B cell (primary cell): ENCODE data around the gene CYP8B1. TPM values are rescaled to one million over a fixed set of nuclear protein-coding genes. Genes with fewer than 3 reads are reported as not detected.

Source experiments
- ATAC-seq: fragments of 200-7000 bp; cut with Tn5 transposase; one replicate; pipeline ENCODE4 v1.10.0; 2021; ENCODE audit warnings: low read depth, mild to moderate bottlenecking, moderate number of reproducible peaks, moderate library complexity
- CTCF ChIA-PET: fragments of 350-600 bp; sonication (Branson Sonifier 250); formaldehyde crosslinking; loops from one replicate; lab custom pipeline; 2021; ENCODE audit warnings: antibody characterized with exemption, inconsistent platforms; lab: Charles Lee
- POLR2A ChIA-PET: fragments of 350-600 bp; sonication (Branson Sonifier 250); formaldehyde crosslinking; loops from one replicate; lab custom pipeline; 2021; ENCODE audit warnings: antibody characterized with exemption; lab: Charles Lee
- DNase-seq: peaks from one replicate; pipeline ENCODE4 v3.0.0; 2013
- H2AFZ ChIP-seq: 2 replicates; pipeline ENCODE4 v1.6.1; 2012; ENCODE audit warnings: mild to moderate bottlenecking, low read depth, low read length; ENCODE audit not compliant: insufficient read depth, poor library complexity, severe bottlenecking
- H3K27ac ChIP-seq, 2 donors: 1 replicate in 1 of 2; 2 replicates in 1 of 2; pipeline ENCODE4 v1.5.1; 2012 to 2013; ENCODE audit warnings: low read length in 2 of 2, mild to moderate bottlenecking in 2 of 2, moderate library complexity in 1 of 2
- H3K27me3 ChIP-seq, 4 experiments: fragments of 200-600 bp in 1 of 4; sonication (generic) in 1 of 4; replicated peaks in 1 of 4; 1 replicate in 2 of 4; 2 replicates in 2 of 4; pipeline versions ENCODE4 v1.6.1 to v1.7.0; 2013 to 2016; ENCODE audit warnings: low read length in 3 of 4, mild to moderate bottlenecking in 2 of 4, mixed read lengths in 1 of 4, moderate library complexity in 1 of 4; ENCODE audit not compliant: insufficient read depth in 4 of 4, control insufficient read depth in 3 of 4; ENCODE audit errors: control extremely low read depth in 1 of 4
- H3K36me3 ChIP-seq, 2 experiments: replicated peaks in 1 of 2; 1 replicate in 1 of 2; 2 replicates in 1 of 2; pipeline versions ENCODE4 v1.6.1 to v1.7.1; 2013; ENCODE audit warnings: low read length in 1 of 2; ENCODE audit not compliant: insufficient read depth in 2 of 2, control insufficient read depth in 1 of 2; ENCODE audit errors: control extremely low read depth in 1 of 2, extremely low read depth in 1 of 2
- H3K4me1 ChIP-seq, 2 donors: fragments of 200-600 bp in 1 of 2; sonication (generic) in 1 of 2; 1 replicate in 1 of 2; 2 replicates in 1 of 2; pipeline versions ENCODE4 v1.5.1 to v1.6.1; 2013 to 2017; ENCODE audit warnings: low read length in 2 of 2; ENCODE audit not compliant: control insufficient read depth in 2 of 2, insufficient read depth in 2 of 2
- H3K4me2 ChIP-seq: replicated peaks from 2 replicates; pipeline ENCODE3; 2012; ENCODE audit warnings: mild to moderate bottlenecking, low read depth, low read length; ENCODE audit not compliant: poor library complexity, severe bottlenecking
- H3K4me3 ChIP-seq, 5 experiments: fragments of 200-600 bp in 1 of 5; sonication (generic) in 1 of 5; 1 replicate in 3 of 5; 2 replicates in 2 of 5; pipeline versions ENCODE4 v1.5.1 to v1.7.0; 2011 to 2016; ENCODE audit warnings: low read length in 4 of 5, mild to moderate bottlenecking in 4 of 5, low read depth in 2 of 5, control low read depth in 1 of 5, moderate library complexity in 1 of 5; ENCODE audit not compliant: insufficient read depth in 1 of 5; ENCODE audit errors: control extremely low read depth in 1 of 5, extremely low read depth in 1 of 5
- H3K79me2 ChIP-seq: fragments of 200-600 bp; sonication (generic); one replicate; pipeline ENCODE4 v1.6.0; 2016; ENCODE audit warnings: low read length; ENCODE audit not compliant: control insufficient read depth, insufficient read depth
- H3K9ac ChIP-seq: fragments of 200-600 bp; sonication (generic); 2 replicates; pipeline ENCODE4 v1.6.1; 2017; ENCODE audit warnings: mild to moderate bottlenecking, low read length, moderate library complexity
- H3K9me3 ChIP-seq, 3 donors: one replicate each; pipeline versions ENCODE4 v1.6.1 to v1.7.1; 2013; ENCODE audit warnings: low read length in 2 of 3; ENCODE audit not compliant: control insufficient read depth in 2 of 3, insufficient read depth in 1 of 3; ENCODE audit errors: control extremely low read depth in 1 of 3
- H4K20me1 ChIP-seq: 2 replicates; pipeline ENCODE4 v1.6.0; 2012; ENCODE audit warnings: mild to moderate bottlenecking, low read length; ENCODE audit not compliant: insufficient read depth, control insufficient read depth, poor library complexity, severe bottlenecking
- H3K27ac Mint-ChIP-seq: one replicate; pipeline ENCODE4 v1.8.0; 2021; ENCODE audit warnings: mixed read lengths
- H3K27me3 Mint-ChIP-seq: one replicate; pipeline ENCODE4 v1.8.0; 2021; ENCODE audit warnings: mixed read lengths
- H3K4me1 Mint-ChIP-seq: one replicate; pipeline ENCODE4 v1.8.0; 2021; ENCODE audit warnings: mixed read lengths
- H3K4me3 Mint-ChIP-seq: one replicate; pipeline ENCODE4 v1.8.0; 2021; ENCODE audit warnings: mixed read lengths
- H3K9me3 Mint-ChIP-seq: one replicate; pipeline ENCODE4 v1.8.0; 2022; ENCODE audit warnings: mixed read lengths; ENCODE audit not compliant: insufficient read depth
- CTCF ChIP-seq: fragments of 200-600 bp; IDR thresholded peaks from one replicate; pipeline ENCODE4 v1.8.0; 2022; ENCODE audit warnings: antibody characterized with exemption, mild to moderate bottlenecking
- EZH2 ChIP-seq: IDR thresholded peaks from 2 replicates; pipeline ENCODE4 v1.6.1; 2012; ENCODE audit warnings: borderline replicate concordance, low read depth, mild to moderate bottlenecking, moderate library complexity, low read length; ENCODE audit not compliant: insufficient read depth, poor library complexity, severe bottlenecking
- WGBS: methylation state at CpG from one replicate; pipeline ENCODE4 v1.1.5; 2013; ENCODE audit warnings: missing lambda C conversion rate; ENCODE audit not compliant: insufficient coverage; 5-methylcytosine and 5-hydroxymethylcytosine counted together
- intact Hi-C: fragments of 100-400 bp; cut with micrococcal nuclease; formaldehyde crosslinking; loops from one replicate; pipeline ENCODE4 v1.10.0; 2022
- polyA minus RNA-seq: library from RNA; depleted of rRNA, polyadenylated mRNA; stranded (reverse); fragments of >200 nt; gene quantifications from 2 replicates; pipeline ENCODE4 v1.2.3, GENCODE V29; 2012
- polyA plus RNA-seq: library from polyadenylated mRNA; depleted of rRNA; stranded (reverse); fragments of >200 nt; gene quantifications from 2 replicates; pipeline ENCODE4 v1.2.3, GENCODE V29; 2012
- total RNA-seq, 2 donors: library from RNA; stranded (reverse); fragments of 120-200 nt in 1 of 2; gene quantifications; 1 replicate in 1 of 2; 2 replicates in 1 of 2; pipeline versions ENCODE4 v1.2.3 to v1.2.4, GENCODE V29; 2013 to 2022

The CYP8B1 gene
- total RNA-seq, result not detected in 2 replicates
- not detected for total RNA-seq (2013)
- not detected in 2 replicates for polyA plus RNA-seq
- polyA minus RNA-seq, result not detected in 2 replicates

GRCh38 chr3:42875325-42876151, at the start of gene CYP8B1:
Gene CYP8B1 (minus strand): TSS chr3:42875879. CDS start chr3:42875816, 63 bp downstream.
- Mint-ChIP-seq H3K27me3 (peaks cover 7% of the 10 kb centered on the region), H3K4me3 (no peak within 1 kb of the TSS), H3K27ac (no peak within 1 kb of the TSS), H3K9me3 (no peaks in the 10 kb centered on the region), H3K4me1 (no peaks in the 10 kb centered on the region)
- intact Hi-C loops, result no loop called here
- Histone ChIP-seq H3K9ac (no peak within 1 kb of the TSS), H3K4me3 (no peak within 1 kb of the TSS), H3K27me3 (no peaks in the 10 kb centered on the region), H4K20me1 (no peaks in the 10 kb centered on the region), H3K4me2 (no peak within 1 kb of the TSS), H3K9me3 (no peaks in the 10 kb centered on the region), H3K79me2 (no peaks in the 10 kb centered on the region), H3K36me3 (no peaks in the 10 kb centered on the region), H3K27ac (no peak within 1 kb of the TSS), H2AFZ (no peak within 1 kb of the TSS), H3K4me1 (peaks cover 3 to 4% of the 10 kb centered on the region in 2 donors)
- WGBS, result 90% methylated on average over 13 of the region's 13 CpGs
- ChIA-PET CTCF (interaction anchor here (1.1 to 1.3 kb wide), 3 partner anchors 36 to 44 kb away, joined by 3 to 5 read pairs (median 5); no protein-coding TSS in a partner anchor), POLR2A (no interaction called here)
- no peak for ATAC-seq
- DNase-seq, result no peak
- TF ChIP-seq EZH2, result no peak
- no peak for TF ChIP-seq CTCF

GRCh38 chr3:42923606-42924005, 47.9 kb upstream of the CYP8B1 start:
- DNase-seq, result no peak
- Mint-ChIP-seq H3K9me3 (no peaks in the 10 kb centered on the region), H3K4me3 (no peak overlapping the region), H3K27ac (no peak overlapping the region), H3K4me1 (no peaks in the 10 kb centered on the region), H3K27me3 (peaks cover 16% of the 10 kb centered on the region)
- Histone ChIP-seq H3K27me3 (peaks cover 0 to 2% (median 0%) of the 10 kb centered on the region in 4 experiments), H3K79me2 (no peaks in the 10 kb centered on the region), H3K36me3 (no peaks in the 10 kb centered on the region), H3K9me3 (peaks cover 0 to 4% (median 0%) of the 10 kb centered on the region in 3 donors), H3K4me3 (no peak overlapping the region), H3K4me2 (no peak overlapping the region), H3K4me1 (no peaks in the 10 kb centered on the region), H3K9ac (no peak overlapping the region), H4K20me1 (no peaks in the 10 kb centered on the region), H3K27ac (no peak overlapping the region), H2AFZ (no peak overlapping the region)
- WGBS, result 96% methylated on average over 3 of the region's 4 CpGs
- POLR2A ChIA-PET, result no interaction called here
- CTCF ChIA-PET, result no interaction called here
- intact Hi-C loops, result no loop called here
- ATAC-seq, result no peak
- no peak for TF ChIP-seq EZH2
- no peak for TF ChIP-seq CTCF
